B cell (primary cell): ENCODE measurements around the gene SMARCE1. TPM values are rescaled to one million over a fixed set of nuclear protein-coding genes. Genes with fewer than 3 reads are reported as not detected.

Experiments
- ATAC-seq: fragments of 200-7000 bp; cut with Tn5 transposase; one replicate; pipeline ENCODE4 v1.10.0; 2021; ENCODE audit warnings: low read depth, mild to moderate bottlenecking, moderate number of reproducible peaks, moderate library complexity
- CTCF ChIA-PET: fragments of 350-600 bp; sonication (Branson Sonifier 250); formaldehyde crosslinking; loops from one replicate; lab custom pipeline; 2021; ENCODE audit warnings: antibody characterized with exemption, inconsistent platforms; lab: Charles Lee
- POLR2A ChIA-PET: fragments of 350-600 bp; sonication (Branson Sonifier 250); formaldehyde crosslinking; loops from one replicate; lab custom pipeline; 2021; ENCODE audit warnings: antibody characterized with exemption; lab: Charles Lee
- DNase-seq: peaks from one replicate; pipeline ENCODE4 v3.0.0; 2013
- H2AFZ ChIP-seq: 2 replicates; pipeline ENCODE4 v1.6.1; 2012; ENCODE audit warnings: mild to moderate bottlenecking, low read depth, low read length; ENCODE audit not compliant: insufficient read depth, poor library complexity, severe bottlenecking
- H3K27ac ChIP-seq, 2 donors: 1 replicate in 1 of 2; 2 replicates in 1 of 2; pipeline ENCODE4 v1.5.1; 2012 to 2013; ENCODE audit warnings: low read length in 2 of 2, mild to moderate bottlenecking in 2 of 2, moderate library complexity in 1 of 2
- H3K27me3 ChIP-seq, 4 experiments: fragments of 200-600 bp in 1 of 4; sonication (generic) in 1 of 4; replicated peaks in 1 of 4; 1 replicate in 2 of 4; 2 replicates in 2 of 4; pipeline versions ENCODE4 v1.6.1 to v1.7.0; 2013 to 2016; ENCODE audit warnings: low read length in 3 of 4, mild to moderate bottlenecking in 2 of 4, mixed read lengths in 1 of 4, moderate library complexity in 1 of 4; ENCODE audit not compliant: insufficient read depth in 4 of 4, control insufficient read depth in 3 of 4; ENCODE audit errors: control extremely low read depth in 1 of 4
- H3K36me3 ChIP-seq, 2 experiments: replicated peaks in 1 of 2; 1 replicate in 1 of 2; 2 replicates in 1 of 2; pipeline versions ENCODE4 v1.6.1 to v1.7.1; 2013; ENCODE audit warnings: low read length in 1 of 2; ENCODE audit not compliant: insufficient read depth in 2 of 2, control insufficient read depth in 1 of 2; ENCODE audit errors: control extremely low read depth in 1 of 2, extremely low read depth in 1 of 2
- H3K4me1 ChIP-seq, 2 donors: fragments of 200-600 bp in 1 of 2; sonication (generic) in 1 of 2; 1 replicate in 1 of 2; 2 replicates in 1 of 2; pipeline versions ENCODE4 v1.5.1 to v1.6.1; 2013 to 2017; ENCODE audit warnings: low read length in 2 of 2; ENCODE audit not compliant: control insufficient read depth in 2 of 2, insufficient read depth in 2 of 2
- H3K4me2 ChIP-seq: replicated peaks from 2 replicates; pipeline ENCODE3; 2012; ENCODE audit warnings: mild to moderate bottlenecking, low read depth, low read length; ENCODE audit not compliant: poor library complexity, severe bottlenecking
- H3K4me3 ChIP-seq, 5 experiments: fragments of 200-600 bp in 1 of 5; sonication (generic) in 1 of 5; 1 replicate in 3 of 5; 2 replicates in 2 of 5; pipeline versions ENCODE4 v1.5.1 to v1.7.0; 2011 to 2016; ENCODE audit warnings: low read length in 4 of 5, mild to moderate bottlenecking in 4 of 5, low read depth in 2 of 5, control low read depth in 1 of 5, moderate library complexity in 1 of 5; ENCODE audit not compliant: insufficient read depth in 1 of 5; ENCODE audit errors: control extremely low read depth in 1 of 5, extremely low read depth in 1 of 5
- H3K79me2 ChIP-seq: fragments of 200-600 bp; sonication (generic); one replicate; pipeline ENCODE4 v1.6.0; 2016; ENCODE audit warnings: low read length; ENCODE audit not compliant: control insufficient read depth, insufficient read depth
- H3K9ac ChIP-seq: fragments of 200-600 bp; sonication (generic); 2 replicates; pipeline ENCODE4 v1.6.1; 2017; ENCODE audit warnings: mild to moderate bottlenecking, low read length, moderate library complexity
- H3K9me3 ChIP-seq, 3 donors: one replicate each; pipeline versions ENCODE4 v1.6.1 to v1.7.1; 2013; ENCODE audit warnings: low read length in 2 of 3; ENCODE audit not compliant: control insufficient read depth in 2 of 3, insufficient read depth in 1 of 3; ENCODE audit errors: control extremely low read depth in 1 of 3
- H4K20me1 ChIP-seq: 2 replicates; pipeline ENCODE4 v1.6.0; 2012; ENCODE audit warnings: mild to moderate bottlenecking, low read length; ENCODE audit not compliant: insufficient read depth, control insufficient read depth, poor library complexity, severe bottlenecking
- H3K27ac Mint-ChIP-seq: one replicate; pipeline ENCODE4 v1.8.0; 2021; ENCODE audit warnings: mixed read lengths
- H3K27me3 Mint-ChIP-seq: one replicate; pipeline ENCODE4 v1.8.0; 2021; ENCODE audit warnings: mixed read lengths
- H3K4me1 Mint-ChIP-seq: one replicate; pipeline ENCODE4 v1.8.0; 2021; ENCODE audit warnings: mixed read lengths
- H3K4me3 Mint-ChIP-seq: one replicate; pipeline ENCODE4 v1.8.0; 2021; ENCODE audit warnings: mixed read lengths
- H3K9me3 Mint-ChIP-seq: one replicate; pipeline ENCODE4 v1.8.0; 2022; ENCODE audit warnings: mixed read lengths; ENCODE audit not compliant: insufficient read depth
- EZH2 ChIP-seq: IDR thresholded peaks from 2 replicates; pipeline ENCODE4 v1.6.1; 2012; ENCODE audit warnings: borderline replicate concordance, low read depth, mild to moderate bottlenecking, moderate library complexity, low read length; ENCODE audit not compliant: insufficient read depth, poor library complexity, severe bottlenecking
- WGBS: methylation state at CpG from one replicate; pipeline ENCODE4 v1.1.5; 2013; ENCODE audit warnings: missing lambda C conversion rate; ENCODE audit not compliant: insufficient coverage; 5-methylcytosine and 5-hydroxymethylcytosine counted together
- intact Hi-C: fragments of 100-400 bp; cut with micrococcal nuclease; formaldehyde crosslinking; loops from one replicate; pipeline ENCODE4 v1.10.0; 2022
- polyA plus RNA-seq: library from polyadenylated mRNA; depleted of rRNA; stranded (reverse); fragments of >200 nt; gene quantifications from 2 replicates; pipeline ENCODE4 v1.2.3, GENCODE V29; 2012
- total RNA-seq, 2 donors: library from RNA; stranded (reverse); fragments of 120-200 nt in 1 of 2; gene quantifications; 1 replicate in 1 of 2; 2 replicates in 1 of 2; pipeline versions ENCODE4 v1.2.3 to v1.2.4, GENCODE V29; 2013 to 2022
- TF ChIP-seq, protein P1 (sequence below): fragments of 200-600 bp; IDR thresholded peaks from one replicate; pipeline ENCODE4 v1.8.0; 2022; ENCODE audit warnings: antibody characterized with exemption, mild to moderate bottlenecking

The SMARCE1 gene
- total and polyA plus RNA-seq, 2 donors (not counting 1 experiment from before 2014, with no cell fraction given): 19.9 to 128 TPM

DNA sequence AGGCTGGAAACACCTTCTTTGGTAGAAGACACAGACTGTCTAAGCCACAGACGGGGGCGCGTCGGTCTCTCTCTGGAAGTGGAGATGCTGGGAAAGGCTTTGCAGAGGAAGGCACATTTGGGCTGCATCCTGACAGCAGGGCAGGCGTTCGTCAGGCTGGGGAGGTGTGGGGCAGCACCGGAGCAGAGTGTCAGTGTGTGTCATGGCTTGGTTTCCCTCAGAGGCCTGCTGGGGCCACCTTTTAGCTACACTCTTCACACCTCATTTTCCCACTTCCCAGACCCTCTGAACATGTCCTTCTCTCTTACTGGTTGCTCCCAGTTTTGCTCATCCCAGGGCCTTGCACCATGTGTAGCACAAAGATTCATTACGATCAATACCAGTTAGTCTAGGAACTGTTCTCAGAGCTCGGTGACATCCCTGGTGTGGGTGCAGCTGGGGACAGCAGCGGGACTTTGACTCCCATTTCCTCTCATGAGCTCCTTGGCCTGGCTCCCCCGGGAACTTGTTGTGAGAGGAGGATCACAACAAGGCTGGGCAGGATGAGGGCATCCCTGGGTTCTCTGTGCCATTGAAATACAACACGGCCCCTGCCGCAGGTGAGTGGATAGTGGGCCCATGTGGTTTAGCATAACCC lies 33.1 kb downstream of the SMARCE1 start:
- CTCF ChIA-PET: interaction anchor here (0.7 to 11.9 kb wide), 50 partner anchors 8 to 1051 kb away, joined by 3 to 634 read pairs (median 6); partner anchors contain the start of genes CCR7, IGFBP4, KRTAP16-1 and RARA
- peak overlapping the region; percentile 90 to 96 for H3K27ac ChIP-seq
- H3K27me3 ChIP-seq: no peaks in the 10 kb centered on the region
- peak overlapping the region in 4 of 5 experiments; percentile 12 to 31 (median 26) for H3K4me3 ChIP-seq
- Mint-ChIP-seq H3K9me3 (no peaks in the 10 kb centered on the region), H3K4me1 (peaks cover 67% of the 10 kb centered on the region), H3K4me3 (peak overlapping the region; percentile 73), H3K27ac (peak overlapping the region; percentile 94), H3K27me3 (no peaks in the 10 kb centered on the region)
- TF ChIP-seq, protein P1, sequence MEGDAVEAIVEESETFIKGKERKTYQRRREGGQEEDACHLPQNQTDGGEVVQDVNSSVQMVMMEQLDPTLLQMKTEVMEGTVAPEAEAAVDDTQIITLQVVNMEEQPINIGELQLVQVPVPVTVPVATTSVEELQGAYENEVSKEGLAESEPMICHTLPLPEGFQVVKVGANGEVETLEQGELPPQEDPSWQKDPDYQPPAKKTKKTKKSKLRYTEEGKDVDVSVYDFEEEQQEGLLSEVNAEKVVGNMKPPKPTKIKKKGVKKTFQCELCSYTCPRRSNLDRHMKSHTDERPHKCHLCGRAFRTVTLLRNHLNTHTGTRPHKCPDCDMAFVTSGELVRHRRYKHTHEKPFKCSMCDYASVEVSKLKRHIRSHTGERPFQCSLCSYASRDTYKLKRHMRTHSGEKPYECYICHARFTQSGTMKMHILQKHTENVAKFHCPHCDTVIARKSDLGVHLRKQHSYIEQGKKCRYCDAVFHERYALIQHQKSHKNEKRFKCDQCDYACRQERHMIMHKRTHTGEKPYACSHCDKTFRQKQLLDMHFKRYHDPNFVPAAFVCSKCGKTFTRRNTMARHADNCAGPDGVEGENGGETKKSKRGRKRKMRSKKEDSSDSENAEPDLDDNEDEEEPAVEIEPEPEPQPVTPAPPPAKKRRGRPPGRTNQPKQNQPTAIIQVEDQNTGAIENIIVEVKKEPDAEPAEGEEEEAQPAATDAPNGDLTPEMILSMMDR: no peak
- no peak for TF ChIP-seq EZH2
- H3K79me2 ChIP-seq: peaks cover 6% of the 10 kb centered on the region
- DNase-seq (no peak), ATAC-seq (no peak)
- H3K4me1 ChIP-seq: peaks cover 53 to 59% of the 10 kb centered on the region in 2 donors
- POLR2A ChIA-PET: interaction anchor here (0.7 to 6.1 kb wide), 17 partner anchors 9 to 1964 kb away, joined by 3 to 132 read pairs (median 6); partner anchors contain the start of gene CCR7
- H3K36me3 ChIP-seq: no peaks in the 10 kb centered on the region
- no peaks in the 10 kb centered on the region for H3K9me3 ChIP-seq
- H2AFZ ChIP-seq: no peak overlapping the region
- 58% methylated on average over 12 of the region's 13 CpGs for WGBS
- H3K4me2 ChIP-seq: peak overlapping the region; percentile 59
- no peaks in the 10 kb centered on the region for H4K20me1 ChIP-seq
- peak overlapping the region; percentile 12 for H3K9ac ChIP-seq
- intact Hi-C loops: loop anchor here (1.0 to 5.0 kb wide), 9 partner anchors 18 to 252 kb away; partner anchors contain the start of genes CCR7, GJD3 and TOP2A
